WTC11 (cell line): ENCODE data around the gene OPTC. TPM values are rescaled to one million over a fixed set of nuclear protein-coding genes. Genes with fewer than 3 reads are reported as not detected.

Experiments
- ATAC-seq: fragments of 200-7000 bp; cut with Tn5 transposase; 2 replicates; pipeline ENCODE4 v1.10.0; 2021; ENCODE audit warnings: mild to moderate bottlenecking, moderate library complexity
- CTCF ChIA-PET: fragments of 300-600 bp; sonication (Branson Sonifier 250); formaldehyde crosslinking; loops from one replicate; lab custom pipeline; 2021; ENCODE audit warnings: antibody characterized with exemption; lab: Charles Lee
- POLR2A ChIA-PET: fragments of 350-600 bp; sonication (Branson Sonifier 250); formaldehyde crosslinking; loops from one replicate; lab custom pipeline; 2021; ENCODE audit warnings: antibody characterized with exemption; lab: Charles Lee
- DNase-seq: peaks from one replicate; pipeline ENCODE4 v3.0.0; 2021; ENCODE audit warnings: low spot score
- H3K27ac Mint-ChIP-seq: 2 replicates; pipeline ENCODE4 v1.8.0; 2021; ENCODE audit warnings: mixed read lengths
- H3K27me3 Mint-ChIP-seq: 2 replicates; pipeline ENCODE4 v1.8.0; 2021; ENCODE audit warnings: low read depth, mild to moderate bottlenecking, moderate library complexity, mixed read lengths
- H3K36me3 Mint-ChIP-seq: 2 replicates; pipeline ENCODE4 v1.8.0; 2021; ENCODE audit warnings: mixed read lengths
- H3K4me1 Mint-ChIP-seq: 2 replicates; pipeline ENCODE4 v1.8.0; 2022; ENCODE audit warnings: mixed read lengths
- H3K4me3 Mint-ChIP-seq: 2 replicates; pipeline ENCODE4 v1.8.0; 2021; ENCODE audit warnings: mild to moderate bottlenecking, moderate library complexity, mixed read lengths
- H3K9me3 Mint-ChIP-seq: 2 replicates; pipeline ENCODE4 v1.8.0; 2021; ENCODE audit warnings: mixed read lengths
- AR ChIP-seq: fragments of 250-450 bp; sonication (Bioruptor Pico); IDR thresholded peaks from 2 replicates; pipeline ENCODE4 v1.9.0; 2021; ENCODE audit warnings: mild to moderate bottlenecking
- ATF6 ChIP-seq: sonication (generic); formaldehyde crosslinking; IDR thresholded peaks from 2 replicates; pipeline ENCODE4 v1.8.1; 2023; ENCODE audit warnings: mild to moderate bottlenecking, missing genetic modification reagents
- E2F4 ChIP-seq: sonication (generic); formaldehyde crosslinking; IDR thresholded peaks from 2 replicates; pipeline ENCODE4 v1.8.1; 2022; ENCODE audit warnings: low read depth, mild to moderate bottlenecking, moderate library complexity, missing genetic modification reagents, borderline replicate concordance
- ELF4 ChIP-seq: sonication (generic); formaldehyde crosslinking; IDR thresholded peaks from 2 replicates; pipeline ENCODE4 v1.8.1; 2022; ENCODE audit warnings: low read depth, mild to moderate bottlenecking, moderate library complexity, missing genetic modification reagents
- ESRRA ChIP-seq: sonication (generic); formaldehyde crosslinking; IDR thresholded peaks from 2 replicates; pipeline ENCODE4 v1.8.1; 2022; ENCODE audit warnings: mild to moderate bottlenecking, missing genetic modification reagents, borderline replicate concordance
- ETV6 ChIP-seq: sonication (generic); formaldehyde crosslinking; IDR thresholded peaks from 2 replicates; pipeline ENCODE4 v1.8.1; 2022; ENCODE audit warnings: mild to moderate bottlenecking, missing genetic modification reagents
- FOXP4 ChIP-seq: sonication (generic); formaldehyde crosslinking; IDR thresholded peaks from 2 replicates; pipeline ENCODE4 v1.8.0; 2022; ENCODE audit warnings: mild to moderate bottlenecking, missing genetic modification reagents
- GTF2I ChIP-seq: fragments of 250-450 bp; sonication (Bioruptor Pico); conservative IDR thresholded peaks from 2 replicates; pipeline ENCODE4 v1.4.0; 2021; ENCODE audit warnings: mild to moderate bottlenecking
- HMGA2 ChIP-seq: fragments of 250-450 bp; sonication (Bioruptor Pico); IDR thresholded peaks from 2 replicates; pipeline ENCODE4 v1.4.0; 2021; ENCODE audit warnings: mild to moderate bottlenecking, moderate library complexity
- IRF2 ChIP-seq: sonication (generic); formaldehyde crosslinking; IDR thresholded peaks from 2 replicates; pipeline ENCODE4 v1.8.0; 2022; ENCODE audit warnings: low read depth, missing genetic modification reagents, borderline replicate concordance
- MYBL2 ChIP-seq: sonication (generic); formaldehyde crosslinking; IDR thresholded peaks from 2 replicates; pipeline ENCODE4 v1.8.1; 2023; ENCODE audit warnings: mild to moderate bottlenecking, moderate library complexity, missing genetic modification reagents
- OVOL2 ChIP-seq: fragments of 250-450 bp; sonication (Bioruptor Pico); IDR thresholded peaks from 2 replicates; pipeline ENCODE4 v1.9.0; 2021; ENCODE audit warnings: mild to moderate bottlenecking, borderline replicate concordance
- PREB ChIP-seq: sonication (generic); formaldehyde crosslinking; IDR thresholded peaks from 2 replicates; pipeline ENCODE4 v1.8.1; 2022; ENCODE audit warnings: mild to moderate bottlenecking, missing genetic modification reagents, moderate library complexity, borderline replicate concordance
- RELA ChIP-seq: sonication (generic); formaldehyde crosslinking; IDR thresholded peaks from 2 replicates; pipeline ENCODE4 v1.8.1; 2022; ENCODE audit warnings: missing genetic modification reagents, mild to moderate bottlenecking, borderline replicate concordance
- SOX15 ChIP-seq: fragments of 250-450 bp; sonication (Bioruptor Pico); IDR thresholded peaks from 2 replicates; pipeline ENCODE4 v1.9.0; 2021; ENCODE audit warnings: mild to moderate bottlenecking
- USF2 ChIP-seq: sonication (generic); formaldehyde crosslinking; IDR thresholded peaks from 2 replicates; pipeline ENCODE4 v1.8.1; 2023; ENCODE audit warnings: mild to moderate bottlenecking, missing genetic modification reagents, moderate library complexity
- ZNF121 ChIP-seq: sonication (generic); formaldehyde crosslinking; IDR thresholded peaks from 2 replicates; pipeline ENCODE4 v1.8.0; 2023; ENCODE audit warnings: missing genetic modification reagents
- ZNF138 ChIP-seq: sonication (generic); formaldehyde crosslinking; conservative IDR thresholded peaks from 2 replicates; pipeline ENCODE4 v1.8.1; 2022; ENCODE audit warnings: mild to moderate bottlenecking, moderate library complexity, missing genetic modification reagents
- ZNF219 ChIP-seq: sonication (generic); formaldehyde crosslinking; IDR thresholded peaks from 2 replicates; pipeline ENCODE4 v1.8.0; 2023; ENCODE audit warnings: missing genetic modification reagents, mild to moderate bottlenecking, borderline replicate concordance
- ZNF396 ChIP-seq: fragments of 250-450 bp; sonication (Bioruptor Pico); IDR thresholded peaks from 2 replicates; pipeline ENCODE4 v1.8.0; 2021; ENCODE audit warnings: mild to moderate bottlenecking, moderate library complexity, borderline replicate concordance
- ZNF423 ChIP-seq: fragments of 250-450 bp; sonication (Bioruptor Pico); IDR thresholded peaks from 2 replicates; pipeline ENCODE4 v2.1.2; 2022; ENCODE audit warnings: mild to moderate bottlenecking, moderate library complexity
- ZNF512 ChIP-seq: sonication (generic); formaldehyde crosslinking; IDR thresholded peaks from 2 replicates; pipeline ENCODE4 v1.8.1; 2022; ENCODE audit warnings: missing genetic modification reagents, borderline replicate concordance
- total RNA-seq: library from RNA; stranded (reverse); gene quantifications from 3 replicates; pipeline ENCODE4 v1.2.3, GENCODE V29; 2021

The OPTC gene
- total RNA-seq, 1 experiment from 2014 or later, result 0.55 TPM

GRCh38 chr1:203488539-203488938, 5.4 kb upstream of the OPTC start:
- Mint-ChIP-seq H3K27me3 (peaks cover 8% of the 10 kb centered on the region), H3K4me3 (no peak overlapping the region), H3K27ac (no peak overlapping the region), H3K36me3 (no peaks in the 10 kb centered on the region), H3K4me1 (peaks cover 21% of the 10 kb centered on the region), H3K9me3 (no peaks in the 10 kb centered on the region)
- TF ChIP-seq SOX15 (CRISPR knock-in tag) (no peak), IRF2 (CRISPR knock-in tag) (no peak), ZNF121 (no peak), OVOL2 (CRISPR knock-in tag) (no peak), ETV6 (CRISPR knock-in tag) (no peak), FOXP4 (CRISPR knock-in tag) (no peak), ATF6 (no peak), GTF2I (CRISPR knock-in tag) (no peak), AR (CRISPR knock-in tag) (no peak), ELF4 (CRISPR knock-in tag) (no peak), E2F4 (CRISPR knock-in tag) (no peak), ZNF138 (CRISPR knock-in tag) (no peak), USF2 (no peak)
- DNase-seq (no peak), ATAC-seq (no peak)
- ChIA-PET POLR2A (interaction anchor here (0.6 to 1.3 kb wide), 2 partner anchors 27 to 138 kb away, joined by 3 to 6 read pairs; partner anchors contain the start of gene ATP2B4), CTCF (interaction anchor here (0.6 to 3.7 kb wide), 52 partner anchors 9 to 449 kb away, joined by 3 to 89 read pairs (median 5); partner anchors contain the start of genes ATP2B4, FMOD and PRELP)

- H3K9me3 Mint-ChIP-seq, result no peaks in the 10 kb centered on the region
- ATAC-seq, result no peak
- DNase-seq, result no peak
- no peak overlapping the region for H3K4me3 Mint-ChIP-seq
- H3K4me1 Mint-ChIP-seq, result peaks cover 28% of the 10 kb centered on the region
- peaks cover 10% of the 10 kb centered on the region for H3K27me3 Mint-ChIP-seq
- no peak overlapping the region for H3K27ac Mint-ChIP-seq
- no peaks in the 10 kb centered on the region for H3K36me3 Mint-ChIP-seq
- ChIA-PET POLR2A (interaction anchor here (0.5 kb wide), 1 partner anchor 111 kb away, joined by 5 read pairs; no protein-coding TSS in a partner anchor), CTCF (interaction anchor here (1.5 kb wide), 1 partner anchor 14 kb away, joined by 3 read pairs; no protein-coding TSS in a partner anchor)
- TF ChIP-seq RELA (CRISPR knock-in tag) (no peak), PREB (CRISPR knock-in tag) (no peak), HMGA2 (no peak), ELF4 (CRISPR knock-in tag) (no peak), E2F4 (CRISPR knock-in tag) (no peak), MYBL2 (CRISPR knock-in tag) (no peak), ZNF423 (CRISPR knock-in tag) (no peak), ZNF396 (CRISPR knock-in tag) (no peak), ESRRA (CRISPR knock-in tag) (no peak), ZNF219 (CRISPR knock-in tag) (no peak), ZNF512 (no peak)
Observed at GRCh38 chr1:203490607-203491006, 3.3 kb upstream of the OPTC start.
